Measurements from ENCODE around the gene GRM1. TPM values are rescaled to one million over a fixed set of nuclear protein-coding genes. Genes with fewer than 3 reads are reported as not detected.

Gene GRM1
- total and polyA plus RNA-seq, 2 donors (not counting 3 experiments of a cell fraction or from before 2014, with no cell fraction given): 0.07 TPM; not detected in 1

- intact Hi-C loops (cut with micrococcal nuclease) (no loop called here), dilution Hi-C loops (cut with MboI; ENCODE audit: extremely low pct_ligation_motif_present, low sequenced_read_pairs) (no loop called here)
- no peaks in the 10 kb centered on the region for H3K4me1 ChIP-seq (ENCODE audit: control insufficient read depth, extremely low read depth, insufficient read depth, low read length)
- H3K27ac ChIP-seq (ENCODE audit: insufficient read depth, low read depth, low read length): no peak overlapping the region
- no peaks in the 10 kb centered on the region for H3K9me1 ChIP-seq (replicated peaks; ENCODE audit: control insufficient read depth, extremely low read depth, insufficient read depth, low read length)
- no peak overlapping the region for H3K4me3 ChIP-seq (replicated peaks in 1 of 3; ENCODE audit: insufficient read depth in 1 of 3, low read depth in 1 of 3, low read length in 3 of 3)
- TF ChIP-seq POLR2A (IDR thresholded peaks at IDR 0.05; ENCODE audit: low read depth, low read length): no peak
- TF ChIP-seq EZH2 (IDR thresholded peaks at IDR 0.05; ENCODE audit: borderline replicate concordance, low read depth, low read length, severe bottlenecking): no peak
- no peak for TF ChIP-seq FOS (IDR thresholded peaks at IDR 0.05; ENCODE audit: borderline replicate concordance, insufficient read depth, low read length)
- no peak for TF ChIP-seq GATA2 (IDR thresholded peaks at IDR 0.05; ENCODE audit: insufficient read depth, insufficient read length, low read depth, low read length)
- no peak for TF ChIP-seq JUN (IDR thresholded peaks at IDR 0.05; ENCODE audit: borderline replicate concordance, insufficient read depth, insufficient read length, low read depth)
- TF ChIP-seq POLR2AphosphoS5 (IDR thresholded peaks at IDR 0.05; ENCODE audit: insufficient read depth, low read depth, low read length): no peak
- TF ChIP-seq MYC (IDR thresholded peaks at IDR 0.05; ENCODE audit: low read depth, low read length): no peak
- TF ChIP-seq, protein P1, sequence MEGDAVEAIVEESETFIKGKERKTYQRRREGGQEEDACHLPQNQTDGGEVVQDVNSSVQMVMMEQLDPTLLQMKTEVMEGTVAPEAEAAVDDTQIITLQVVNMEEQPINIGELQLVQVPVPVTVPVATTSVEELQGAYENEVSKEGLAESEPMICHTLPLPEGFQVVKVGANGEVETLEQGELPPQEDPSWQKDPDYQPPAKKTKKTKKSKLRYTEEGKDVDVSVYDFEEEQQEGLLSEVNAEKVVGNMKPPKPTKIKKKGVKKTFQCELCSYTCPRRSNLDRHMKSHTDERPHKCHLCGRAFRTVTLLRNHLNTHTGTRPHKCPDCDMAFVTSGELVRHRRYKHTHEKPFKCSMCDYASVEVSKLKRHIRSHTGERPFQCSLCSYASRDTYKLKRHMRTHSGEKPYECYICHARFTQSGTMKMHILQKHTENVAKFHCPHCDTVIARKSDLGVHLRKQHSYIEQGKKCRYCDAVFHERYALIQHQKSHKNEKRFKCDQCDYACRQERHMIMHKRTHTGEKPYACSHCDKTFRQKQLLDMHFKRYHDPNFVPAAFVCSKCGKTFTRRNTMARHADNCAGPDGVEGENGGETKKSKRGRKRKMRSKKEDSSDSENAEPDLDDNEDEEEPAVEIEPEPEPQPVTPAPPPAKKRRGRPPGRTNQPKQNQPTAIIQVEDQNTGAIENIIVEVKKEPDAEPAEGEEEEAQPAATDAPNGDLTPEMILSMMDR (IDR thresholded peaks at IDR 0.05; ENCODE audit: extremely low read depth in 1 of 2, insufficient read depth in 1 of 2, low read depth in 1 of 2, low read length in 2 of 2): no peak
- TF ChIP-seq, protein P2, sequence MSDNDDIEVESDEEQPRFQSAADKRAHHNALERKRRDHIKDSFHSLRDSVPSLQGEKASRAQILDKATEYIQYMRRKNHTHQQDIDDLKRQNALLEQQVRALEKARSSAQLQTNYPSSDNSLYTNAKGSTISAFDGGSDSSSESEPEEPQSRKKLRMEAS (IDR thresholded peaks at IDR 0.05; ENCODE audit: insufficient read depth, insufficient read length): no peak
- no peaks in the 10 kb centered on the region for H3K9me3 ChIP-seq (replicated peaks; ENCODE audit: control insufficient read depth, insufficient read depth, low read length)
- no peaks in the 10 kb centered on the region for H3K79me2 ChIP-seq (ENCODE audit: control insufficient read depth, insufficient read depth, low read length)
- DNase-seq (ENCODE audit: low read depth, low spot score) (no peak), FAIRE-seq (no peak)
- CTCF ChIA-PET: no interaction called here
- POLR2A ChIA-PET: no interaction called here
- H3K9ac ChIP-seq (replicated peaks; ENCODE audit: extremely low read depth, insufficient read depth, low read length): no peak overlapping the region
- no peak overlapping the region for H3K4me2 ChIP-seq (ENCODE audit: insufficient read depth, low read length)
- no peaks in the 10 kb centered on the region for H3K27me3 ChIP-seq (ENCODE audit: control insufficient read depth in 2 of 2, insufficient read depth in 2 of 2, low read length in 2 of 2)
- no peaks in the 10 kb centered on the region for H3K36me3 ChIP-seq (ENCODE audit: control insufficient read depth in 2 of 2, extremely low read depth in 1 of 2, insufficient read depth in 2 of 2, low read length in 2 of 2)
- no peak overlapping the region for H2AFZ ChIP-seq (ENCODE audit: low read depth, low read length)
- BruUV-seq (replicated peaks): no TSS peak
- H4K20me1 ChIP-seq (replicated peaks; ENCODE audit: control insufficient read depth, extremely low read depth, insufficient read depth, low read length): no peaks in the 10 kb centered on the region
These were observed 84.3 kb downstream of the GRM1 start for GRCh38 chr6:146113084-146113623.

Data from endothelial cell of umbilical vein (primary cell).